ENCODE measurements around the gene NBDY.

DNA sequence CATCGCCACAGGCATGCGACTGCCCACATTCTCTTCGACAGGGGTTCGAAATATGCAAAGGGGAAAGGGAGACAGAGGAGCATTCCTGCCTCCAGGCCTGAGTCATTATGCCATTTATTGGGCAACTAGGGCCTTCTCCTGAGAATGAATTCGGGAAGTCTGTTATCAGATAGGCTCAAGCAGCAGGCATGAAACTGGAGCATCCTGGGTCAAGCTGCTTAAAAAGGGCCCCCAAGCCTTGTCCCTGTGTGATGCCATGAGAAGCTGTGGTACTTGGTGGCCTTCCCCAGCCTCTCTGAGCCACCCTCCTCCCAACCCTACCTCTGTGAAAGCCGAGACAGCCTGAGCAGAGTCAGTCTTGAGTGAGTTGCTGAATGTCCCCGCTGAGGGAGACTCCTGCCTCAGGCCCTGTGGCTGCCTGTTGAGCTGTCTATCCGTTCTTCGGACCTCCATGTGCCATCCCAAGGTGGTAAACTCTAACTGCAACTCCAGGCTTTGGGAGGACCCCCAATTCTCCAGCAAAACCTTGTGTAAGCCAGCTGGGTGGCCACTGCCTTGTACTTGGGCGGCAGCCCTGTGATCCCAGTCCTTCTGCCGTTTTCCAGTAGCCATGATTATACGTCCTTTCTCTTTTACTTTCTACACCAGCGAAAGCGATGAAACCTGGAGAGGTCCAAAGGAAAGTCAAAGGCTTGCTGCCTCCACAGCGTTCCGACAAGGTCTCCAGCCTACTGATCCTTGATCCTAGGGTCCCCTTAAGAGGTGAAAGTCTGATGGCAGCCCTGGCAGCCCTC, 37.7 kb downstream of the NBDY start:
- TF ChIP-seq, protein P1, sequence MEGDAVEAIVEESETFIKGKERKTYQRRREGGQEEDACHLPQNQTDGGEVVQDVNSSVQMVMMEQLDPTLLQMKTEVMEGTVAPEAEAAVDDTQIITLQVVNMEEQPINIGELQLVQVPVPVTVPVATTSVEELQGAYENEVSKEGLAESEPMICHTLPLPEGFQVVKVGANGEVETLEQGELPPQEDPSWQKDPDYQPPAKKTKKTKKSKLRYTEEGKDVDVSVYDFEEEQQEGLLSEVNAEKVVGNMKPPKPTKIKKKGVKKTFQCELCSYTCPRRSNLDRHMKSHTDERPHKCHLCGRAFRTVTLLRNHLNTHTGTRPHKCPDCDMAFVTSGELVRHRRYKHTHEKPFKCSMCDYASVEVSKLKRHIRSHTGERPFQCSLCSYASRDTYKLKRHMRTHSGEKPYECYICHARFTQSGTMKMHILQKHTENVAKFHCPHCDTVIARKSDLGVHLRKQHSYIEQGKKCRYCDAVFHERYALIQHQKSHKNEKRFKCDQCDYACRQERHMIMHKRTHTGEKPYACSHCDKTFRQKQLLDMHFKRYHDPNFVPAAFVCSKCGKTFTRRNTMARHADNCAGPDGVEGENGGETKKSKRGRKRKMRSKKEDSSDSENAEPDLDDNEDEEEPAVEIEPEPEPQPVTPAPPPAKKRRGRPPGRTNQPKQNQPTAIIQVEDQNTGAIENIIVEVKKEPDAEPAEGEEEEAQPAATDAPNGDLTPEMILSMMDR (IDR thresholded peaks at IDR 0.05), result no peak
- TF ChIP-seq POLR2A (IDR thresholded peaks at IDR 0.05), result no peak

All from uterus (tissue), 2 donors.